B cell (primary cell): ENCODE results near the gene CD74. TPM values are rescaled to one million over a fixed set of nuclear protein-coding genes. Genes with fewer than 3 reads are reported as not detected.

Experiments
- ATAC-seq: fragments of 200-7000 bp; cut with Tn5 transposase; one replicate; pipeline ENCODE4 v1.10.0; 2021; ENCODE audit warnings: low read depth, mild to moderate bottlenecking, moderate number of reproducible peaks, moderate library complexity
- CTCF ChIA-PET: fragments of 350-600 bp; sonication (Branson Sonifier 250); formaldehyde crosslinking; loops from one replicate; lab custom pipeline; 2021; ENCODE audit warnings: antibody characterized with exemption, inconsistent platforms; lab: Charles Lee
- POLR2A ChIA-PET: fragments of 350-600 bp; sonication (Branson Sonifier 250); formaldehyde crosslinking; loops from one replicate; lab custom pipeline; 2021; ENCODE audit warnings: antibody characterized with exemption; lab: Charles Lee
- DNase-seq: peaks from one replicate; pipeline ENCODE4 v3.0.0; 2013
- H2AFZ ChIP-seq: 2 replicates; pipeline ENCODE4 v1.6.1; 2012; ENCODE audit warnings: mild to moderate bottlenecking, low read depth, low read length; ENCODE audit not compliant: insufficient read depth, poor library complexity, severe bottlenecking
- H3K27ac ChIP-seq, 2 donors: 1 replicate in 1 of 2; 2 replicates in 1 of 2; pipeline ENCODE4 v1.5.1; 2012 to 2013; ENCODE audit warnings: low read length in 2 of 2, mild to moderate bottlenecking in 2 of 2, moderate library complexity in 1 of 2
- H3K27me3 ChIP-seq, 4 experiments: fragments of 200-600 bp in 1 of 4; sonication (generic) in 1 of 4; replicated peaks in 1 of 4; 1 replicate in 2 of 4; 2 replicates in 2 of 4; pipeline versions ENCODE4 v1.6.1 to v1.7.0; 2013 to 2016; ENCODE audit warnings: low read length in 3 of 4, mild to moderate bottlenecking in 2 of 4, mixed read lengths in 1 of 4, moderate library complexity in 1 of 4; ENCODE audit not compliant: insufficient read depth in 4 of 4, control insufficient read depth in 3 of 4; ENCODE audit errors: control extremely low read depth in 1 of 4
- H3K36me3 ChIP-seq, 2 experiments: replicated peaks in 1 of 2; 1 replicate in 1 of 2; 2 replicates in 1 of 2; pipeline versions ENCODE4 v1.6.1 to v1.7.1; 2013; ENCODE audit warnings: low read length in 1 of 2; ENCODE audit not compliant: insufficient read depth in 2 of 2, control insufficient read depth in 1 of 2; ENCODE audit errors: control extremely low read depth in 1 of 2, extremely low read depth in 1 of 2
- H3K4me1 ChIP-seq, 2 donors: fragments of 200-600 bp in 1 of 2; sonication (generic) in 1 of 2; 1 replicate in 1 of 2; 2 replicates in 1 of 2; pipeline versions ENCODE4 v1.5.1 to v1.6.1; 2013 to 2017; ENCODE audit warnings: low read length in 2 of 2; ENCODE audit not compliant: control insufficient read depth in 2 of 2, insufficient read depth in 2 of 2
- H3K4me2 ChIP-seq: replicated peaks from 2 replicates; pipeline ENCODE3; 2012; ENCODE audit warnings: mild to moderate bottlenecking, low read depth, low read length; ENCODE audit not compliant: poor library complexity, severe bottlenecking
- H3K4me3 ChIP-seq, 5 experiments: fragments of 200-600 bp in 1 of 5; sonication (generic) in 1 of 5; 1 replicate in 3 of 5; 2 replicates in 2 of 5; pipeline versions ENCODE4 v1.5.1 to v1.7.0; 2011 to 2016; ENCODE audit warnings: low read length in 4 of 5, mild to moderate bottlenecking in 4 of 5, low read depth in 2 of 5, control low read depth in 1 of 5, moderate library complexity in 1 of 5; ENCODE audit not compliant: insufficient read depth in 1 of 5; ENCODE audit errors: control extremely low read depth in 1 of 5, extremely low read depth in 1 of 5
- H3K79me2 ChIP-seq: fragments of 200-600 bp; sonication (generic); one replicate; pipeline ENCODE4 v1.6.0; 2016; ENCODE audit warnings: low read length; ENCODE audit not compliant: control insufficient read depth, insufficient read depth
- H3K9ac ChIP-seq: fragments of 200-600 bp; sonication (generic); 2 replicates; pipeline ENCODE4 v1.6.1; 2017; ENCODE audit warnings: mild to moderate bottlenecking, low read length, moderate library complexity
- H3K9me3 ChIP-seq, 3 donors: one replicate each; pipeline versions ENCODE4 v1.6.1 to v1.7.1; 2013; ENCODE audit warnings: low read length in 2 of 3; ENCODE audit not compliant: control insufficient read depth in 2 of 3, insufficient read depth in 1 of 3; ENCODE audit errors: control extremely low read depth in 1 of 3
- H4K20me1 ChIP-seq: 2 replicates; pipeline ENCODE4 v1.6.0; 2012; ENCODE audit warnings: mild to moderate bottlenecking, low read length; ENCODE audit not compliant: insufficient read depth, control insufficient read depth, poor library complexity, severe bottlenecking
- H3K27ac Mint-ChIP-seq: one replicate; pipeline ENCODE4 v1.8.0; 2021; ENCODE audit warnings: mixed read lengths
- H3K27me3 Mint-ChIP-seq: one replicate; pipeline ENCODE4 v1.8.0; 2021; ENCODE audit warnings: mixed read lengths
- H3K4me1 Mint-ChIP-seq: one replicate; pipeline ENCODE4 v1.8.0; 2021; ENCODE audit warnings: mixed read lengths
- H3K4me3 Mint-ChIP-seq: one replicate; pipeline ENCODE4 v1.8.0; 2021; ENCODE audit warnings: mixed read lengths
- H3K9me3 Mint-ChIP-seq: one replicate; pipeline ENCODE4 v1.8.0; 2022; ENCODE audit warnings: mixed read lengths; ENCODE audit not compliant: insufficient read depth
- EZH2 ChIP-seq: IDR thresholded peaks from 2 replicates; pipeline ENCODE4 v1.6.1; 2012; ENCODE audit warnings: borderline replicate concordance, low read depth, mild to moderate bottlenecking, moderate library complexity, low read length; ENCODE audit not compliant: insufficient read depth, poor library complexity, severe bottlenecking
- WGBS: methylation state at CpG from one replicate; pipeline ENCODE4 v1.1.5; 2013; ENCODE audit warnings: missing lambda C conversion rate; ENCODE audit not compliant: insufficient coverage; 5-methylcytosine and 5-hydroxymethylcytosine counted together
- intact Hi-C: fragments of 100-400 bp; cut with micrococcal nuclease; formaldehyde crosslinking; loops from one replicate; pipeline ENCODE4 v1.10.0; 2022
- polyA plus RNA-seq: library from polyadenylated mRNA; depleted of rRNA; stranded (reverse); fragments of >200 nt; gene quantifications from 2 replicates; pipeline ENCODE4 v1.2.3, GENCODE V29; 2012
- total RNA-seq, 2 donors: library from RNA; stranded (reverse); fragments of 120-200 nt in 1 of 2; gene quantifications; 1 replicate in 1 of 2; 2 replicates in 1 of 2; pipeline versions ENCODE4 v1.2.3 to v1.2.4, GENCODE V29; 2013 to 2022
- TF ChIP-seq, protein P1 (sequence below): fragments of 200-600 bp; IDR thresholded peaks from one replicate; pipeline ENCODE4 v1.8.0; 2022; ENCODE audit warnings: antibody characterized with exemption, mild to moderate bottlenecking

The CD74 gene
- total and polyA plus RNA-seq, 2 donors (not counting 1 experiment from before 2014, with no cell fraction given), result 5,670 to 14,307 TPM

DNA sequence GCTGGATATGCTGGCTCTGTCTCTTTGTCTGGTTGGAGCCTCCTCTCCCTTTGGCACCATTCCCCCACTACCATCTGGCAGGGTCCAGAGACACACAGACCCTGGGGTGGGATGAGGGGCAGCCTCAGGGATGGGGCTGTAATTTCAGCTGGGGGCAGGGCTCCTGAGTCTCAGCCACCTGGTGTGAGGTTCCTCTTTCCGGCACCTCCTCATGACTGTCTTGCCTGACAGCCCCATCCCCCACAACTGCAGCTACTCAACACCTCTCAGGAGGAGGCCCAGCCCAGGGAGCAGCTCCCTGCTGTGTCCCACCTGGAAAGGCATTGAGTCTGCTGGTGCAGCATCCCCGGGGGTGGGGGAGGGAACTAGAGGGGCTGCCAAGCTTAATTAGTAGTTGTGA, 48.5 kb upstream of the CD74 start:
- Histone ChIP-seq H4K20me1 (no peaks in the 10 kb centered on the region), H3K9ac (peak overlapping the region; percentile 14), H3K9me3 (no peaks in the 10 kb centered on the region), H3K4me1 (peaks cover 28 to 41% of the 10 kb centered on the region in 2 donors), H3K4me3 (no peak overlapping the region), H2AFZ (peak overlapping the region; percentile 80), H3K27me3 (no peaks in the 10 kb centered on the region), H3K36me3 (no peaks in the 10 kb centered on the region), H3K4me2 (peak overlapping the region; percentile 57), H3K27ac (peak overlapping the region; percentile 55 to 57), H3K79me2 (no peaks in the 10 kb centered on the region)
- peak overlapping the region; percentile 16 for H3K4me3 Mint-ChIP-seq
- no peaks in the 10 kb centered on the region for H3K27me3 Mint-ChIP-seq
- DNase-seq (peak; percentile 82), ATAC-seq (peak; percentile 80)
- peaks cover 39% of the 10 kb centered on the region for H3K4me1 Mint-ChIP-seq
- intact Hi-C loops, result loop anchor here (1.0 kb wide), 1 partner anchor 26 kb away; no protein-coding TSS in a partner anchor
- ChIA-PET POLR2A (interaction anchor here (0.8 kb wide), 1 partner anchor 53 kb away, joined by 4 read pairs; no protein-coding TSS in a partner anchor), CTCF (interaction anchor here (0.8 to 7.3 kb wide), 13 partner anchors 11 to 385 kb away, joined by 3 to 126 read pairs (median 7); partner anchors contain the start of genes IRGM and RPS14)
- WGBS, result 0% methylated on average over 1 of the region's 2 CpGs
- H3K9me3 Mint-ChIP-seq, result no peaks in the 10 kb centered on the region
- H3K27ac Mint-ChIP-seq, result peak overlapping the region; percentile 66
- TF ChIP-seq EZH2, result no peak
- TF ChIP-seq, protein P1, sequence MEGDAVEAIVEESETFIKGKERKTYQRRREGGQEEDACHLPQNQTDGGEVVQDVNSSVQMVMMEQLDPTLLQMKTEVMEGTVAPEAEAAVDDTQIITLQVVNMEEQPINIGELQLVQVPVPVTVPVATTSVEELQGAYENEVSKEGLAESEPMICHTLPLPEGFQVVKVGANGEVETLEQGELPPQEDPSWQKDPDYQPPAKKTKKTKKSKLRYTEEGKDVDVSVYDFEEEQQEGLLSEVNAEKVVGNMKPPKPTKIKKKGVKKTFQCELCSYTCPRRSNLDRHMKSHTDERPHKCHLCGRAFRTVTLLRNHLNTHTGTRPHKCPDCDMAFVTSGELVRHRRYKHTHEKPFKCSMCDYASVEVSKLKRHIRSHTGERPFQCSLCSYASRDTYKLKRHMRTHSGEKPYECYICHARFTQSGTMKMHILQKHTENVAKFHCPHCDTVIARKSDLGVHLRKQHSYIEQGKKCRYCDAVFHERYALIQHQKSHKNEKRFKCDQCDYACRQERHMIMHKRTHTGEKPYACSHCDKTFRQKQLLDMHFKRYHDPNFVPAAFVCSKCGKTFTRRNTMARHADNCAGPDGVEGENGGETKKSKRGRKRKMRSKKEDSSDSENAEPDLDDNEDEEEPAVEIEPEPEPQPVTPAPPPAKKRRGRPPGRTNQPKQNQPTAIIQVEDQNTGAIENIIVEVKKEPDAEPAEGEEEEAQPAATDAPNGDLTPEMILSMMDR, result no peak

DNA sequence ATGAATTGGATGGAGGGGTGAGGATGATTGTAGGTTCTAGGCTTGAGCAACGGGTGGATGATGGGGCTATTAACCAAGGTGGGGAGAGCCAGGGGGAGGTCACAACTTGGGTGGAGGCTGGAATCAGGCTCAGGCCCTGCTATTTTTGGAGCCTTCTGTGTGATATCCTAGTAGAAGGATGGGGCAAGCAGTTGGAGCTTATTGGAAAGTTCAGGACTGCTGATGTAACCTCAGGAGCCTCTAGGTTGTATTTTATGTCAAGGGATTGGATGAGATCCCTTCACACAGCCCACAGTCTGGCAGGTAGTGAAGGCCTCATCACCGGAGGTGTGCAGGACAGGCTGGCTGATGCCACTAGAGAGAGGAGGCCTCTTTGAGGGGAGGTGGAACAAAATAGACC, 48.1 kb upstream of the CD74 start:
- 58% methylated on average over 2 of the region's 2 CpGs for WGBS
- ChIA-PET CTCF (interaction anchor here (0.9 to 7.3 kb wide), 13 partner anchors 11 to 386 kb away, joined by 3 to 126 read pairs (median 7); partner anchors contain the start of genes IRGM and RPS14), POLR2A (interaction anchor here (0.8 kb wide), 1 partner anchor 54 kb away, joined by 4 read pairs; no protein-coding TSS in a partner anchor)
- Histone ChIP-seq H3K4me3 (no peak overlapping the region), H3K27ac (peak overlapping the region; percentile 55 to 57), H3K27me3 (no peaks in the 10 kb centered on the region), H3K9ac (peak overlapping the region; percentile 14), H3K4me2 (peak overlapping the region; percentile 57), H2AFZ (peak overlapping the region; percentile 80), H4K20me1 (no peaks in the 10 kb centered on the region), H3K4me1 (peaks cover 28 to 41% of the 10 kb centered on the region in 2 donors), H3K79me2 (no peaks in the 10 kb centered on the region), H3K36me3 (no peaks in the 10 kb centered on the region), H3K9me3 (no peaks in the 10 kb centered on the region)
- Mint-ChIP-seq H3K27ac (peak overlapping the region; percentile 66), H3K4me3 (no peak overlapping the region), H3K9me3 (no peaks in the 10 kb centered on the region), H3K4me1 (peaks cover 39% of the 10 kb centered on the region), H3K27me3 (no peaks in the 10 kb centered on the region)
- no peak for TF ChIP-seq EZH2
- TF ChIP-seq, protein P1, result no peak
- intact Hi-C loops, result loop anchor here (1.0 kb wide), 1 partner anchor 27 kb away; no protein-coding TSS in a partner anchor
- ATAC-seq, result no peak
- DNase-seq, result no peak
